Vagina (tissue), 2 donors: ENCODE measurements around the gene TBC1D2. TPM values are rescaled to one million over a fixed set of nuclear protein-coding genes. Genes with fewer than 3 reads are reported as not detected.

Experiments
- DNase-seq, 2 donors: peaks; one replicate each; pipeline ENCODE4 v3.0.0-alpha.2; 2017; ENCODE audit errors: extremely low spot score in 2 of 2
- H3K27ac ChIP-seq: fragments of 200-600 bp; sonication (generic); one replicate; pipeline ENCODE4 v1.5.1; 2019
- H3K27me3 ChIP-seq: fragments of 200-600 bp; sonication (generic); one replicate; pipeline ENCODE4 v1.5.1; 2019
- H3K36me3 ChIP-seq, 2 donors: fragments of 200-600 bp; sonication (generic); one replicate each; pipeline ENCODE4 v1.5.1; 2017 to 2019
- H3K4me1 ChIP-seq: fragments of 200-600 bp; sonication (generic); one replicate; pipeline ENCODE4 v1.5.1; 2019
- H3K4me3 ChIP-seq, 2 donors: fragments of 200-600 bp; sonication (generic); 1 replicate in 1 of 2; 2 replicates in 1 of 2; pipeline ENCODE4 v1.5.1; 2016 to 2019
- H3K9me3 ChIP-seq: fragments of 200-600 bp; sonication (generic); one replicate; pipeline ENCODE4 v1.5.1; 2019
- POLR2A ChIP-seq, 2 donors: fragments of 450-650 bp; IDR thresholded peaks; one replicate each; pipeline ENCODE4 v1.6.1; 2017; ENCODE audit warnings: antibody characterized with exemption in 2 of 2, mild to moderate bottlenecking in 2 of 2, moderate library complexity in 2 of 2
- POLR2AphosphoS5 ChIP-seq, 2 donors: sonication (generic); formaldehyde crosslinking; IDR thresholded peaks; one replicate each; pipeline ENCODE4 v1.9.0; 2017; ENCODE audit warnings: antibody characterized with exemption in 2 of 2, mild to moderate bottlenecking in 2 of 2, low read depth in 1 of 2; ENCODE audit not compliant: insufficient read depth in 1 of 2
- intact Hi-C: fragments of 100-400 bp; cut with DNase I; formaldehyde crosslinking; loops from one replicate; pipeline ENCODE4 v1.15.1; 2023
- total RNA-seq: library from RNA; depleted of rRNA; stranded (reverse); fragments of >200 nt; gene quantifications from one replicate; pipeline ENCODE4 v1.2.3, GENCODE V29; 2016
- TF ChIP-seq, protein P1 (sequence below), 3 experiments: fragments of 450-650 bp in 2 of 3; fragments of 200-600 bp in 1 of 3; sonication (generic) in 1 of 3; IDR thresholded peaks; one replicate each; pipeline ENCODE4 v1.5.1; 2017 to 2019; ENCODE audit warnings: antibody characterized with exemption in 3 of 3, mild to moderate bottlenecking in 2 of 3, moderate library complexity in 2 of 3

The TBC1D2 gene
- total RNA-seq, 1 donor from 2014 or later: 28.0 TPM

DNA sequence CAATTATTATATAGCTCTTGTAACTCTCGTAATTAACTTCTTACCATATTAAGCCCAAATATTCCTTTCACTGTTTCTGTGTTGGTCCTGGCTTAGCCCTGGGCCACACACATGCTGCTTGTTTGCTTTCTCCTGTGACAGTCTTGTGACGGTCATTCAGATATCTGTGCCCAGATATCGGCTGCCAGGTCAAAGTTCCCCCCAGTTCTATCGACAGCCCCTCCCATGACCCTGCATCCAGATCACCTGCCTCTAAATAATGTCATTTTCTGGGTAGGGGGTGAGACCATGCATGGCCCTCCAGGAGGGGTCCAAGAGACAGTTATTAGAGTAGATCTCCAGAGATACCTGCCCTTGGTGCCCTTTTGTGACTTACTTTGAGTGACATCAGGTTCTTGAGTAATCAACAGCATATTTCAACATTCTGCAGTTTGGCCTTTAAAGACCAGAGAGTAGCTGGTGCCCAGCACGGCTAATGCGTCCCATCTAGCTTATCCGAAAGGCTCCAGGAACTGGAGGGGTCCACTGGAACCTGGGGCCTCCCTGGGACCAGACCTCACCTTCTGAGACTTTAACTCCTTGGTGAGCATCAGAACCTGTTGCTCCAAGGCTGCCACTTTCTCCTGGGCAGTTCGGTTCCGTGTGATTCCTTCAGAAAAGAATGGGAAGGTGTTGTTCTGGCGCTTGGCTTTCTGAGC lies 26.9 kb downstream of the TBC1D2 start:
- H3K36me3 ChIP-seq: peaks cover 0 to 48% of the 10 kb centered on the region in 2 donors
- TF ChIP-seq POLR2AphosphoS5 (IDR thresholded peaks at IDR 0.05; ENCODE audit: insufficient read depth in 1 of 2, low read depth in 1 of 2): no peak
- TF ChIP-seq, protein P1, sequence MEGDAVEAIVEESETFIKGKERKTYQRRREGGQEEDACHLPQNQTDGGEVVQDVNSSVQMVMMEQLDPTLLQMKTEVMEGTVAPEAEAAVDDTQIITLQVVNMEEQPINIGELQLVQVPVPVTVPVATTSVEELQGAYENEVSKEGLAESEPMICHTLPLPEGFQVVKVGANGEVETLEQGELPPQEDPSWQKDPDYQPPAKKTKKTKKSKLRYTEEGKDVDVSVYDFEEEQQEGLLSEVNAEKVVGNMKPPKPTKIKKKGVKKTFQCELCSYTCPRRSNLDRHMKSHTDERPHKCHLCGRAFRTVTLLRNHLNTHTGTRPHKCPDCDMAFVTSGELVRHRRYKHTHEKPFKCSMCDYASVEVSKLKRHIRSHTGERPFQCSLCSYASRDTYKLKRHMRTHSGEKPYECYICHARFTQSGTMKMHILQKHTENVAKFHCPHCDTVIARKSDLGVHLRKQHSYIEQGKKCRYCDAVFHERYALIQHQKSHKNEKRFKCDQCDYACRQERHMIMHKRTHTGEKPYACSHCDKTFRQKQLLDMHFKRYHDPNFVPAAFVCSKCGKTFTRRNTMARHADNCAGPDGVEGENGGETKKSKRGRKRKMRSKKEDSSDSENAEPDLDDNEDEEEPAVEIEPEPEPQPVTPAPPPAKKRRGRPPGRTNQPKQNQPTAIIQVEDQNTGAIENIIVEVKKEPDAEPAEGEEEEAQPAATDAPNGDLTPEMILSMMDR (IDR thresholded peaks at IDR 0.05): no peak
- TF ChIP-seq POLR2A (IDR thresholded peaks at IDR 0.05): no peak
- no peak overlapping the region for H3K4me3 ChIP-seq
- peaks cover 2% of the 10 kb centered on the region for H3K4me1 ChIP-seq
- H3K27ac ChIP-seq: no peak overlapping the region
- no peaks in the 10 kb centered on the region for H3K27me3 ChIP-seq
- intact Hi-C loops: no loop called here
- no peak for DNase-seq
- no peaks in the 10 kb centered on the region for H3K9me3 ChIP-seq

DNA sequence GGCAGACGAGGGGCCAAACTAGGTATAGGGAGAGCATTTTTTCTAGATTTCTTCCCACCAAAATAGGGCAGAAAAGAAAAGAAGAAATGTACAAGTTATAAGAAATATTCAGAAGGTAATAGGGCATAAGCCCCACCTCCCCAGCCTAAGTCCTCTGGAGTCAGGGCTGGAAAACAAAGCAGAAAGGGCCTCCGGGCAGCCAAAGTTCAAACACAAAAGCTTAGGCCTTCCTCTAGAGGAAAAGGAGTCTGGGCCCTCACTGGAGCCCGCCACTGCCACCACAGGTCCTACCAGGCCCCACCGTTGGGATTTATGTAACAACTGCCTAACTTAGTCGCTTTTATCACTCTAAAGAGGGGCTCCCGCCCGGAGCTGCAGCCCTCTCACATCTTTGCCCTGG lies 27.6 kb downstream of the TBC1D2 start:
- H3K4me1 ChIP-seq: peaks cover 9% of the 10 kb centered on the region
- peaks cover 0 to 44% of the 10 kb centered on the region in 2 donors for H3K36me3 ChIP-seq
- intact Hi-C loops: no loop called here
- no peaks in the 10 kb centered on the region for H3K9me3 ChIP-seq
- H3K27me3 ChIP-seq: no peaks in the 10 kb centered on the region
- DNase-seq: no peak
- H3K27ac ChIP-seq: no peak overlapping the region
- H3K4me3 ChIP-seq: no peak overlapping the region
- no peak for TF ChIP-seq POLR2AphosphoS5 (IDR thresholded peaks at IDR 0.05; ENCODE audit: insufficient read depth in 1 of 2, low read depth in 1 of 2)
- TF ChIP-seq POLR2A (IDR thresholded peaks at IDR 0.05): no peak
- TF ChIP-seq, protein P1 (IDR thresholded peaks at IDR 0.05): no peak

DNA sequence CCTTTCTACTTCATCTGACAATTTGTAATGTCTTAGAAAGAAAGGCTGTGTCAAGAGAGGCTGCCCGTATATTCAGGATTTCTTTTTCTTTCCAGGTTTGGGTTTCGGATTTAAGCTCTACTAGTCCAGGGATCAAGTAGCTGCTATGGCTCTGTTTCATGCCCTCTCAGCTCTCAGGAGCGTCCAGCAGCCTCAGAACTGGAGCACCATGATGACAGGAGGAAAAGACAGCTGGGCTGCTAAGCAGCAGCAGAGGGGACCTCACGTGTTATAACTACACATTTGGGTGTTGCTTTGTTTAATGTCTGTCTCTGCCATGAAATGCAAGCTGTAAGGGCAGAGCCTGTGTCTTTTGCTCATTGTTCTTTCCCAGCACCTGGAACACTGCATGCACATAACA lies 28.5 kb downstream of the TBC1D2 start:
- Histone ChIP-seq H3K9me3 (no peaks in the 10 kb centered on the region), H3K4me1 (peaks cover 15% of the 10 kb centered on the region), H3K27ac (no peak overlapping the region), H3K36me3 (peaks cover 0 to 38% of the 10 kb centered on the region in 2 donors), H3K27me3 (no peaks in the 10 kb centered on the region), H3K4me3 (no peak overlapping the region)
- DNase-seq: no peak
- intact Hi-C loops: no loop called here
- TF ChIP-seq POLR2AphosphoS5 (IDR thresholded peaks at IDR 0.05; ENCODE audit: insufficient read depth in 1 of 2, low read depth in 1 of 2) (no peak), POLR2A (IDR thresholded peaks at IDR 0.05) (no peak)
- TF ChIP-seq, protein P1 (IDR thresholded peaks at IDR 0.05): no peak

DNA sequence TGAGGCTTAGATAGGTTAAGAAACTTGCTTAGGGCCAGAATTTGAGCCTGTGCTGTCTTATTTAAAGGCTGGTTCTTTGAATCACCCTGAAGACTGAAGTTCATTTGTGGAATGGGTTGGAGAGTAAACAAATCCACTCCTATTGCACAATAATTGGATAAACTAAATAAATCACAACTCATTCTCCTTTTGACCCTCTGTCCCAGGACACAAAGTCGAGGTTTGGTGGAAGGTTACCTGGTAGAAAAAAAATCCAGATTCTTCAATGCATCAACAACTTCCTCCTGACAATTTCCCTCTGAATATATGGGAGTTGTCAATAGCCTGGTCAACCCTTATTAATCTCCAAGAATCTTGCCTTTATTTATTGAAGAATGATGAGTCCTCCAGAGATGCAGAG lies 28.9 kb downstream of the TBC1D2 start:
- TF ChIP-seq, protein P1 (IDR thresholded peaks at IDR 0.05): no peak
- TF ChIP-seq POLR2A (IDR thresholded peaks at IDR 0.05): no peak
- no peak for TF ChIP-seq POLR2AphosphoS5 (IDR thresholded peaks at IDR 0.05; ENCODE audit: insufficient read depth in 1 of 2, low read depth in 1 of 2)
- Histone ChIP-seq H3K4me3 (no peak overlapping the region), H3K36me3 (peaks cover 0 to 38% of the 10 kb centered on the region in 2 donors), H3K9me3 (no peaks in the 10 kb centered on the region), H3K27me3 (no peaks in the 10 kb centered on the region), H3K4me1 (peaks cover 15% of the 10 kb centered on the region), H3K27ac (no peak overlapping the region)
- intact Hi-C loops: no loop called here
- no peak for DNase-seq

DNA sequence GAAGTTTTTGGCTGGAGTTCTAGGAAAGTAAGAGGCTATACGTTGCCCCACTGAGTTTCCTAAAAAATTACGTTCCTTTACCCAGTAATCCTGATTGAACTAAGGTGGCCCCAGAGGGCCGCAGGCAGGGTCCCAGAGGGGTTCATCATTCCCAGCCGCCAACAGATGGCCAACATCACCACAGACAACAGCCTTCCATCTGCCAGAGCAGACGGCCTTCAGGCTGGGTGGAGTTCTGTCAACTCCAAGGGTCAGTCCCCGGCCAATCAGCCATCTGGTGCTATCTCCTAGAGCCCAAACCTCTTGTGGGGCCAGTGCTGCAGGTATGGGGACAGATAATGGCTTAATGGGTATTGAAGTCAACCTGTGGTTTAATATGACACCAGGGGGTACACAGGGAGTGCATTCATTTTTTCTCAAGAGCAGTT lies 30.4 kb downstream of the TBC1D2 start:
- Histone ChIP-seq H3K27ac (no peak overlapping the region), H3K36me3 (peaks cover 0 to 38% of the 10 kb centered on the region in 2 donors), H3K4me3 (no peak overlapping the region), H3K9me3 (no peaks in the 10 kb centered on the region), H3K27me3 (no peaks in the 10 kb centered on the region), H3K4me1 (peaks cover 15% of the 10 kb centered on the region)
- intact Hi-C loops: no loop called here
- TF ChIP-seq POLR2A (IDR thresholded peaks at IDR 0.05) (no peak), POLR2AphosphoS5 (IDR thresholded peaks at IDR 0.05; ENCODE audit: insufficient read depth in 1 of 2, low read depth in 1 of 2) (no peak)
- TF ChIP-seq, protein P1 (IDR thresholded peaks at IDR 0.05): no peak
- DNase-seq: no peak
